Measurements from ENCODE around the gene GRID1. TPM values are rescaled to one million over a fixed set of nuclear protein-coding genes. Genes with fewer than 3 reads are reported as not detected.

Gene GRID1
- total and polyA plus RNA-seq, 10 of the 15 experiments (the other 5 are each of a cell fraction or from before 2014, with no cell fraction given) = 0.04 to 0.62 (median 0.08) TPM; not detected in 5

DNA sequence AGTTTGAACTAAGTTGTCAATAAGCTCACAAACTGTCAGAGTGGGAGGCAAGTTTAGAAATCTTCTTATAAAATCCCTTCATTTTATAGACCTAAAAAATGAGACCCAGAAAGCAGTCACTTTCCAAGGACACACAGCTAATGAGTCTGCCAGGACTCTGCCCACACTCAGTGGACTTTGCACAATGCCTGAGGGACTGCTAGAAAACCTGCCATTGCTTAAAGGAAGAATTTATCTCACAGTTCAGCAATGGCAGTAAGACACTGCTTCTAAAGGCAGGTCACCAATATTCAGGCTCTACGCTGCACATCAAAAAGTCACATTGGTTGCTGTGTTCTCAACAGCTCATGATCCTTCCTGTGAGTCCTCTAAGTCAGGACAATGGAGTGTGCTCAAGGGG lies 698.1 kb downstream of the GRID1 start (continued):
- TF ChIP-seq, protein P1, sequence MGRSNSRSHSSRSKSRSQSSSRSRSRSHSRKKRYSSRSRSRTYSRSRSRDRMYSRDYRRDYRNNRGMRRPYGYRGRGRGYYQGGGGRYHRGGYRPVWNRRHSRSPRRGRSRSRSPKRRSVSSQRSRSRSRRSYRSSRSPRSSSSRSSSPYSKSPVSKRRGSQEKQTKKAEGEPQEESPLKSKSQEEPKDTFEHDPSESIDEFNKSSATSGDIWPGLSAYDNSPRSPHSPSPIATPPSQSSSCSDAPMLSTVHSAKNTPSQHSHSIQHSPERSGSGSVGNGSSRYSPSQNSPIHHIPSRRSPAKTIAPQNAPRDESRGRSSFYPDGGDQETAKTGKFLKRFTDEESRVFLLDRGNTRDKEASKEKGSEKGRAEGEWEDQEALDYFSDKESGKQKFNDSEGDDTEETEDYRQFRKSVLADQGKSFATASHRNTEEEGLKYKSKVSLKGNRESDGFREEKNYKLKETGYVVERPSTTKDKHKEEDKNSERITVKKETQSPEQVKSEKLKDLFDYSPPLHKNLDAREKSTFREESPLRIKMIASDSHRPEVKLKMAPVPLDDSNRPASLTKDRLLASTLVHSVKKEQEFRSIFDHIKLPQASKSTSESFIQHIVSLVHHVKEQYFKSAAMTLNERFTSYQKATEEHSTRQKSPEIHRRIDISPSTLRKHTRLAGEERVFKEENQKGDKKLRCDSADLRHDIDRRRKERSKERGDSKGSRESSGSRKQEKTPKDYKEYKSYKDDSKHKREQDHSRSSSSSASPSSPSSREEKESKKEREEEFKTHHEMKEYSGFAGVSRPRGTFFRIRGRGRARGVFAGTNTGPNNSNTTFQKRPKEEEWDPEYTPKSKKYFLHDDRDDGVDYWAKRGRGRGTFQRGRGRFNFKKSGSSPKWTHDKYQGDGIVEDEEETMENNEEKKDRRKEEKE (IDR thresholded peaks at IDR 0.05) = no peak
- TF ChIP-seq MYC (IDR thresholded peaks at IDR 0.05; ENCODE audit: insufficient read depth, insufficient read length, insufficient replicate concordance, low read length, severe bottlenecking) (no peak), POLR2AphosphoS5 (IDR thresholded peaks at IDR 0.05; ENCODE audit: low read length) (no peak)

DNA sequence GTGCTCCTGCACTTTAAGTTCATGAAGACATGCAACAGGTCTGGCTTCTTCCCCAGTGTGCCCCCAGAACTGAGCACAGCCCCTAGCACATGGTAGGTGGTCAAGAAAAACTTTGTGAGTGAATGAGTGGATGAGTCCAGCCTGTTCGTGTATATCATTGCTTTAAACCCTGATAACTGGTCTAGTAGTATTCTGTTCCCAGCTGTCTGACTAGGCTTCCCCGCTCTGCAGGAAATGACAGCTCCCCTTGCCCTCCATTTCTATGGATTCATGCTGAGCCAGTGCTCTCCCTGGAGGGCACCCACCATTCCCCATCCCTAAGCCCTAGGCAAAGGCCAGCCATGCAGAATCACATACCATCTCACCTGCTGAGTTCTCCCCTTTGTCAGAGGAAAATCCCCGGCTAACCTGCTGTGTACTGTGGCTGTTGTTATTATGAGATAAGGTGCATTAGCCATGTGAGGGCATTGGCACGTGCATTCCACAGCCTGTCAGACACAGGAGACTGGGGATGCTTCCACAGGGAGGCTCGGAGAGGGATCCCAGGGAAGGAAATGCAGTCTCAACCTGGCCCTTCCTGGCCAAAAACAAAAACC lies 698.9 kb downstream of the GRID1 start:
- H3K9ac ChIP-seq (ENCODE audit: control insufficient read depth, insufficient read depth, low read length) = no peak overlapping the region

More for the DNA sequence above, 698.9 kb downstream of the GRID1 start:
- H3K27ac ChIP-seq (ENCODE audit: control insufficient read depth, insufficient read depth) = no peak overlapping the region
- H3K27me3 ChIP-seq (replicated peaks in 1 of 2; ENCODE audit: control insufficient read depth in 2 of 2, insufficient read depth in 2 of 2, low read length in 1 of 2) = no peaks in the 10 kb centered on the region
- no peaks in the 10 kb centered on the region for H4K20me1 ChIP-seq (ENCODE audit: control insufficient read depth, insufficient read depth)
- FAIRE-seq (no peak), DNase-seq (ENCODE audit: low read depth, low spot score) (no peak), ATAC-seq (no peak)
- intact Hi-C loops (cut with micrococcal nuclease; ENCODE audit: unreplicated experiment) (no loop called here), in situ Hi-C loops (cut with MboI) (no loop called here)
- H3K4me1 ChIP-seq (ENCODE audit: control insufficient read depth, insufficient read depth, low read length) = no peaks in the 10 kb centered on the region
- ChIA-PET RAD21 (ENCODE audit: unreplicated experiment) (no interaction called here), CTCF (no interaction called here), SMC1A (ENCODE audit: uncharacterized antibody, unreplicated experiment) (no interaction called here), POLR2A (no interaction called here)
- no peaks in the 10 kb centered on the region for H3K9me3 ChIP-seq (replicated peaks; ENCODE audit: control insufficient read depth, insufficient read depth, low read length)
- no peaks in the 10 kb centered on the region for H3K36me3 ChIP-seq (ENCODE audit: control insufficient read depth in 2 of 2, insufficient read depth in 2 of 2, low read length in 1 of 2)
- no peak overlapping the region for H3K4me3 ChIP-seq
- H2AFZ ChIP-seq (ENCODE audit: control insufficient read depth, low read depth, low read length) = no peak overlapping the region
- TF ChIP-seq, protein P2, sequence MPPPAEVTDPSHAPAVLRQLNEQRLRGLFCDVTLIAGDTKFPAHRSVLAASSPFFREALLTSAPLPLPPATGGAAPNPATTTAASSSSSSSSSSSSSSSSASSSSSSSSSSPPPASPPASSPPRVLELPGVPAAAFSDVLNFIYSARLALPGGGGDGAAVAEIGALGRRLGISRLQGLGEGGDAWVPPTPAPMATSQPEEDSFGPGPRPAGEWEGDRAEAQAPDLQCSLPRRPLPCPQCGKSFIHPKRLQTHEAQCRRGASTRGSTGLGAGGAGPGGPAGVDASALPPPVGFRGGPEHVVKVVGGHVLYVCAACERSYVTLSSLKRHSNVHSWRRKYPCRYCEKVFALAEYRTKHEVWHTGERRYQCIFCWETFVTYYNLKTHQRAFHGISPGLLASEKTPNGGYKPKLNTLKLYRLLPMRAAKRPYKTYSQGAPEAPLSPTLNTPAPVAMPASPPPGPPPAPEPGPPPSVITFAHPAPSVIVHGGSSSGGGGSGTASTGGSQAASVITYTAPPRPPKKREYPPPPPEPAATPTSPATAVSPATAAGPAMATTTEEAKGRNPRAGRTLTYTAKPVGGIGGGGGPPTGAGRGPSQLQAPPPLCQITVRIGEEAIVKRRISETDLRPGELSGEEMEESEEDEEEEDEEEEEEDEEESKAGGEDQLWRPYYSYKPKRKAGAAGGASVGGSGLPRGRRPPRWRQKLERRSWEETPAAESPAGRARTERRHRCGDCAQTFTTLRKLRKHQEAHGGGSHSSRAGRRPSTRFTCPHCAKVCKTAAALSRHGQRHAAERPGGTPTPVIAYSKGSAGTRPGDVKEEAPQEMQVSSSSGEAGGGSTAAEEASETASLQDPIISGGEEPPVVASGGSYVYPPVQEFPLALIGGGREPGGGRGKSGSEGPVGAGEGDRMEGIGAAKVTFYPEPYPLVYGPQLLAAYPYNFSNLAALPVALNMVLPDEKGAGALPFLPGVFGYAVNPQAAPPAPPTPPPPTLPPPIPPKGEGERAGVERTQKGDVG (CRISPR knock-in tag; IDR thresholded peaks at IDR 0.05) = no peak
- TF ChIP-seq BHLHE40 (IDR thresholded peaks at IDR 0.05; ENCODE audit: borderline replicate concordance in 1 of 2, low read depth in 2 of 2, low read length in 1 of 2) = peak in 1 of 2 experiments; percentile 17; a peak in 1 of 4 replicates
- WGBS (ENCODE audit: insufficient coverage, insufficient replicate concordance, low lambda C conversion rate, missing lambda C conversion rate) = 11% methylated on average over 5 of the region's 5 CpGs
- BruUV-seq (replicated peaks) = no TSS peak
- no peak overlapping the region for H3K4me2 ChIP-seq (ENCODE audit: control insufficient read depth, insufficient read depth)
- no peaks in the 10 kb centered on the region for H3K79me2 ChIP-seq (ENCODE audit: control insufficient read depth, insufficient read depth, low read length)
